GM19468 (cell line): ENCODE data around the gene F5.

ENCODE experiments used
- ATAC-seq: cut with Tn5 transposase; IDR thresholded peaks from one replicate; pipeline ENCODE4 v1.9.1; 2021; ENCODE audit warnings: mild to moderate bottlenecking, moderate library complexity, moderate number of reproducible peaks; ENCODE audit not compliant: unreplicated experiment; ENCODE audit errors: extremely low read depth

The F5 gene

GRCh38 chr1:169588785-169589485 is 2.7 kb upstream of the F5 start:
- no peak for ATAC-seq

- no peak for ATAC-seq
These were observed 1.8 kb upstream of the F5 start for GRCh38 chr1:169588112-169588511.

- ATAC-seq = no peak
These were observed 250 bp downstream of the F5 start for GRCh38 chr1:169586067-169586394.

GRCh38 chr1:169585181-169585580 is 1.1 kb downstream of the F5 start:
- ATAC-seq = no peak

- ATAC-seq = no peak
These were observed 1.7 kb downstream of the F5 start for GRCh38 chr1:169584483-169585144.

- ATAC-seq = no peak
These were observed 8.1 kb downstream of the F5 start for GRCh38 chr1:169577981-169578738.

- ATAC-seq = no peak
These were observed 9.3 kb downstream of the F5 start for GRCh38 chr1:169576935-169577331.

- no peak for ATAC-seq
These were observed 9.9 kb downstream of the F5 start for GRCh38 chr1:169576241-169576934.

GRCh38 chr1:169574336-169574735 is 11.9 kb downstream of the F5 start:
- ATAC-seq = no peak

- ATAC-seq = no peak
These were observed 14.1 kb downstream of the F5 start for GRCh38 chr1:169572187-169572586.

GRCh38 chr1:169571450-169571849 is 14.8 kb downstream of the F5 start:
- no peak for ATAC-seq

- no peak for ATAC-seq
These were observed 16.1 kb downstream of the F5 start for GRCh38 chr1:169570172-169570574.

GRCh38 chr1:169568497-169568896 is 17.8 kb downstream of the F5 start:
- no peak for ATAC-seq

GRCh38 chr1:169565335-169566271 is 20.7 kb downstream of the F5 start:
- ATAC-seq = no peak

GRCh38 chr1:169563650-169564049 is 22.6 kb downstream of the F5 start:
- ATAC-seq = no peak

- no peak for ATAC-seq
These were observed 23.2 kb downstream of the F5 start for GRCh38 chr1:169563019-169563615.

- ATAC-seq = no peak
These were observed 24.6 kb downstream of the F5 start for GRCh38 chr1:169561692-169562091.

- no peak for ATAC-seq
These were observed 29.1 kb downstream of the F5 start for GRCh38 chr1:169557131-169557530.

- no peak for ATAC-seq
These were observed 36.0 kb downstream of the F5 start for GRCh38 chr1:169550294-169550693.
